Stimulated activated naive B cell treated with anti-CD40 and anti-IgM and Interleukin-4, amounts not matched to agents 10 μg/mL and 1 μg/mL and 100 μg/mL, for 72 hours (primary cell): ENCODE measurements around the gene IL24.

Experiments
- ATAC-seq, 2 donors: fragments of 150-1000 bp; cut with Tn5 transposase; replicated peaks; 2 replicates each; pipeline ENCODE4 v1.10.0; 2021; ENCODE audit warnings: moderate library complexity in 1 of 2
- DNase-seq: peaks from one replicate; pipeline ENCODE4 v3.0.0; 2021
- H3K27ac Mint-ChIP-seq: one replicate; pipeline ENCODE4 v1.8.0; 2022; ENCODE audit warnings: mild to moderate bottlenecking, mixed read lengths
- H3K27me3 Mint-ChIP-seq, 2 donors: one replicate each; pipeline ENCODE4 v1.8.0; 2022; ENCODE audit warnings: mixed read lengths in 2 of 2
- H3K36me3 Mint-ChIP-seq, 2 donors: one replicate each; pipeline ENCODE4 v1.8.0; 2022; ENCODE audit warnings: mixed read lengths in 2 of 2, mild to moderate bottlenecking in 1 of 2
- H3K4me1 Mint-ChIP-seq, 2 donors: one replicate each; pipeline ENCODE4 v1.8.0; 2022; ENCODE audit warnings: mixed read lengths in 2 of 2, mild to moderate bottlenecking in 1 of 2
- H3K4me3 Mint-ChIP-seq, 2 donors: one replicate each; pipeline ENCODE4 v1.8.0; 2022; ENCODE audit warnings: mild to moderate bottlenecking in 2 of 2, mixed read lengths in 2 of 2, moderate library complexity in 1 of 2
- H3K9me3 Mint-ChIP-seq, 2 donors: one replicate each; pipeline ENCODE4 v1.8.0; 2022; ENCODE audit warnings: mixed read lengths in 2 of 2, mild to moderate bottlenecking in 1 of 2

IL24 gene

DNA sequence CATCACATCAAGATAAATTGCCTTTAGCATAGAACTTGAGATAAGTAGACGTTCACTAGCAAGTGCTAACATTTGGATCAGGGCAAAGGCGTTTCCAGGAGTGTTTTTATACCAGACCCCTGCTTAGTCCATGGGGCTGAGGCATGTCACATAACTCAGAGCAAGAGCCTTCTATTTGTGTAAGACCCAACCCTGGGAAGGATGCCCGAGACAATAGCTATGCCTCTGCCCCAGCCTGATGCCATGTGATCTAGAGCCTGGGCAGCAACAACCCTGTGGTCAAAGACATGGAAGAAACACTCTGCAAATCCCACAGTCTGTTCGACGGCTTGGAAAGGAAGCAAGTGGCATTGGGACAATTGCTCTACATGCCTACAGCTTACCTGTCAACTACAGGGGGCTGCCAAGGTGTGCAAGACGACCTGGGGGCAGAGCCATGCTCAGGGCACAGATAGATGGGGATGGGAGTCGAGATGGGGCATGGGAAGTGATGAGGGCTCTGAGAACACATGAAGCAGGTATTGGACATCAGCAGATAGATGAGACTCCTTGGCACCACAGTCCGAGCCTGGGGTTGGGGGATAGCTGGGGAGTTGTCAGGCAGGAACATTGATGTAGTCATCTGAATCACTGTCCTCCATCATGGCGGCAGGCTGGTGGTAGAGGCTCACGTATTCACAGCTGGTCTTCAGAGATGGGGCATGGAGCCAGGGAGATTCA is 7.3 kb downstream of the IL24 start:
- Mint-ChIP-seq H3K4me3 (peak overlapping the region; percentile 49 to 56), H3K9me3 (no peaks in the 10 kb centered on the region), H3K36me3 (peaks cover 55 to 80% of the 10 kb centered on the region in 2 donors), H3K27ac (peak overlapping the region; percentile 88), H3K27me3 (no peaks in the 10 kb centered on the region), H3K4me1 (peaks cover 63 to 92% of the 10 kb centered on the region in 2 donors)
- DNase-seq (no peak), ATAC-seq (no peak)

GRCh38 chr1:206905295-206906164 is 8.3 kb downstream of the IL24 start:
- no peaks in the 10 kb centered on the region for H3K27me3 Mint-ChIP-seq
- ATAC-seq (peak; percentile 93 to 95), DNase-seq (peak; percentile 77)
- H3K4me1 Mint-ChIP-seq: peaks cover 66 to 92% of the 10 kb centered on the region in 2 donors
- H3K9me3 Mint-ChIP-seq: no peaks in the 10 kb centered on the region
- H3K27ac Mint-ChIP-seq: peak overlapping the region; percentile 88
- peak overlapping the region; percentile 49 to 53 for H3K4me3 Mint-ChIP-seq
- peaks cover 55 to 77% of the 10 kb centered on the region in 2 donors for H3K36me3 Mint-ChIP-seq

DNA sequence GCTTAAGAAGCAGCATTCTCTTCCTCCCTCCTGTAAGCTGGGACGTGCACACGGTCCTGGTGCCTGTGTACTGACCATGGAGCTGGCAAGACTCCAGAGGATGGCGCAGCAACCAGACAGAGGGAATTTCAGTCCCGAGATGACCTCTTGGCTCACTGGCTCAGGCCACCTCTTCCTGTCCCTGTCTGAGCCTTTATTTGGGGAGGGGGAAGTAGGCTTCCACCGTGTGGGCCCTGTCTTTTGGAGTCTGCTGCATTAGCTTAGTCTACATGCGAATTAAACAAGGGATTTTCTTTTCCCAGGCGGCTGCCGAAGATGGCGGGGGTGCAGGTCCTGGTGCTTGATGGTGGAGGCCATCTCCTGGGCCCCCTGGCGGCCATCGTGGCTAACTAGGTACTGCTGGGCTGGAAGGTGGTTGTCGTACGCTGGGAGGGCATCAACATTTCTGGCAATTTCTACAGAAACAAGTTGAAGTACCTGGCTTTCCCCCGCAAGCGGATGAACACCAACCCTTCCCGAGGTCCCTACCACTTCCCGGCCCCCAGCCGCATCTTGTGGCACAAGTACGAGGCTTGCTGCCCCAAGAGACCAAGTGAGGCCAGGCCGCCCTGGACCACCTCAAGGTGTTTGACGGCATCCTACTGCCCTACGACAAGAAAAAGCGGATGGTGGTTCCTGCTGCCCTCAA is 10.2 kb downstream of the IL24 start:
- DNase-seq (no peak), ATAC-seq (no peak)
- no peaks in the 10 kb centered on the region for H3K9me3 Mint-ChIP-seq
- peaks cover 71 to 94% of the 10 kb centered on the region in 2 donors for H3K4me1 Mint-ChIP-seq
- H3K36me3 Mint-ChIP-seq: peaks cover 61 to 79% of the 10 kb centered on the region in 2 donors
- H3K4me3 Mint-ChIP-seq: peak overlapping the region in 1 of 2 donors; percentile 36
- H3K27me3 Mint-ChIP-seq: no peaks in the 10 kb centered on the region
- peak overlapping the region; percentile 82 for H3K27ac Mint-ChIP-seq

DNA sequence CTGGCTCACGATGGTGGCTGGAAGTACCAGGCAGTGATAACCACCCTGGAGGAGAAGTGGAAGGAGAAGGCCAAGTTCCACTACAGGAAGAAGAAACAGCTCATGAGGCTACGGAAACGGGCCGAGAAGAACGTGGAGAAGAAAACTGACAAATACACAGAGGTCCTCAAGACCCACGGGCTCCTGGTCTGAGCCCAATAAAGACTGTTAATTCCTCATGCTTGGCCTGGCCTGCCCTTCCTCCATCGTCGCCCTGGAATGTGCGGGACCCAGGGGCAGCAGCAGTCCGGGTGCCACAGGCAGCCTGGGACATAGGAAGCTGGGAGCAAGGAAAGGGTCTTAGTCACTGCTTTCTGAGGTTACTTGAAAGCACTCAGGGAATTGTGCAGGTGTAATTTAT is 10.8 kb downstream of the IL24 start:
- H3K27ac Mint-ChIP-seq: peak overlapping the region; percentile 82
- DNase-seq (no peak), ATAC-seq (no peak)
- H3K4me1 Mint-ChIP-seq: peaks cover 71 to 94% of the 10 kb centered on the region in 2 donors
- peaks cover 61 to 79% of the 10 kb centered on the region in 2 donors for H3K36me3 Mint-ChIP-seq
- H3K4me3 Mint-ChIP-seq: peak overlapping the region; percentile 37 to 58
- no peaks in the 10 kb centered on the region for H3K27me3 Mint-ChIP-seq
- no peaks in the 10 kb centered on the region for H3K9me3 Mint-ChIP-seq

DNA sequence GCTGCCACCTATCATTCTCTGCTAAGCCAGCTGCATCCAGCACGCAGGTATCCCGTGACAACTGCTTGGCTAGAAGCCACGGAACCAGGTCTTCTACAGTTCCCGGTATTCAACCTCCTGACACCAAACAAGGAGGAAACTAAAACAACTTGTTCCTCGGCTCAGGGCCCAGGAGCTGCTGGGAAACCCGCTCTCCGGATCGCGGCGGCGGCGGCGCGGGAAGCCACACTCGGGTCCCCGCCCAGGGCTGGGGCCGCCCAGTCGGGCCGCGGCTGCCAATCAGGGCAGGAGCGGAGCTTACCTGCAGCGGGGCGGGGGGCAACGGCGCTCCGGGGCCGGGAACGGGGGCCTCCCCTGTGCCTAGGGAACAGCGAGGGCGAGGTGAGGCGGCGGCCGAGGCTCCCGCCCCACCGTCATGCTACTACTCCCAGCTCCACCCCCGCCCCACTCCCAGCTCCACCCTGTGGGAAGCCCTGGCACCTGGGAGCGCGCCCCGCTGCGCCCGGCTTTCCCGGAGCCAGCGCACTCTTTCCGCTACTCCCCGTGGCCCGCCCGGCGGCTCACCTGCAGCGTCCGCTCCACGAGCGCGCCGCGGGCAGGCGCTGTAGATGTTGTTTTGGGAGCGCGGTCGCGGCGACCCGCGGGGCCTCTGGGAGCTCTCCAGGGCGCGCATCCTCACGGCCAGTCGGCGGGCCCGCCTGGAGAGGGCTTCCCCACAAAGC is 12.1 kb downstream of the IL24 start:
- H3K27ac Mint-ChIP-seq: peak overlapping the region; percentile 86
- H3K4me1 Mint-ChIP-seq: peaks cover 78 to 94% of the 10 kb centered on the region in 2 donors

DNA sequence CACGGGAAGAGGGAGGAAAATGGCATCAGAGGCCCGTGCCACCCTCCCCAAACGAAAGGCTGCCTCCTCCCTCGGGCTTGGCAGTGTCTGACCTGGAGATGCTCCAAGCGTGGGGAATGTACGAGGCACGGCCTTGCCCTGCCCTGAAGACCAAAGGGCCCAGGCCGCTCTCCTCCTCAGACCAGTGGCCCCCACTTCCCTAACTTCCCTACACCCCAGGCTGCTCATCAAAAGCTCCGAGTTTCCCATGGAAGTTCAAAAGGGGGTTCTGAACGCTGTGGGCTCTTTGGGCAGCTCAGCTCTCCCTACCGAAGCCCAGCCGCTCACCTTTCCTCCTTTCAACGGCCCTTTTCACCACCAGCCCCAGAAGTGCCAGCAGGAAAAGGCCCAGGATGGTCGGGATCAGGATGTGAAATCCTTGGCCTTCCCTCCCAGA is 12.7 kb downstream of the IL24 start:
- ATAC-seq (no peak), DNase-seq (no peak)
- Mint-ChIP-seq H3K27ac (peak overlapping the region; percentile 52), H3K27me3 (no peaks in the 10 kb centered on the region), H3K36me3 (peaks cover 56 to 79% of the 10 kb centered on the region in 2 donors), H3K9me3 (no peaks in the 10 kb centered on the region), H3K4me3 (peak overlapping the region; percentile 64 to 76), H3K4me1 (peaks cover 78 to 94% of the 10 kb centered on the region in 2 donors)

More for the DNA sequence above, 12.1 kb downstream of the IL24 start:
- H3K36me3 Mint-ChIP-seq: peaks cover 56 to 79% of the 10 kb centered on the region in 2 donors
- H3K9me3 Mint-ChIP-seq: no peaks in the 10 kb centered on the region
- H3K27me3 Mint-ChIP-seq: no peaks in the 10 kb centered on the region
- no peak for DNase-seq
- ATAC-seq: peak; percentile 5 to 22
- H3K4me3 Mint-ChIP-seq: peak overlapping the region; percentile 64 to 76

DNA sequence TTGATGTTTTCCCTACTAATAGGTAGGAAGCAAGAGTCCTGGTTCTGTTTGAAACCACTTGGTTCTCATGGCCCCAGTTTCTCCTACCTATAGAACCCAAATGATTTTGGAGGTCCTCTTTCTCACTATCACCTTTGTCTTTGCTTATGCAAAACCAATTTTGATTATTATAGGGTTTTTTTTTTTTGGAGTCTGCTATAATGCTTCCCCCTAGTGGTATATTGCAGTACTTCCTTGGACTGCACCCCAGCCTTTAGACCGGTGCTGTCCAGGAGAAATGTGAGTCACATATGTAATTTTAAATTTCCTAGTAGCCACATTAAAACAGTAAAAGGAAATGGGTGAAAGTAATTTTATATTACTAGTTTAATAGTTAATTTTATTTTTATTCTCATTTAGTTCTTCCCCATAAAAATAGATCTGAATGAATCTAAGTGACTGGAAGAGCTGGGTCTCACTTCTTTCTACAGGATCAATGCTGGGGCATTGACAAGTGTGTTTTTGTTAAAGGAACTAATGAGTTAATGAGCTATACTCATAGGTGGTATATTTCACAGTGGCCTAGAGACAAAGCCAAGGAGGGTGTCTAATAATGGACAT is 13.9 kb downstream of the IL24 start:
- H3K36me3 Mint-ChIP-seq: peaks cover 60 to 79% of the 10 kb centered on the region in 2 donors
- ATAC-seq: peak; percentile 44 to 45
- H3K27me3 Mint-ChIP-seq: no peaks in the 10 kb centered on the region
- H3K27ac Mint-ChIP-seq: no peak overlapping the region
- H3K4me1 Mint-ChIP-seq: peaks cover 79 to 94% of the 10 kb centered on the region in 2 donors
- no peaks in the 10 kb centered on the region for H3K9me3 Mint-ChIP-seq
- no peak for DNase-seq
- H3K4me3 Mint-ChIP-seq: peak overlapping the region; percentile 14 to 16

DNA sequence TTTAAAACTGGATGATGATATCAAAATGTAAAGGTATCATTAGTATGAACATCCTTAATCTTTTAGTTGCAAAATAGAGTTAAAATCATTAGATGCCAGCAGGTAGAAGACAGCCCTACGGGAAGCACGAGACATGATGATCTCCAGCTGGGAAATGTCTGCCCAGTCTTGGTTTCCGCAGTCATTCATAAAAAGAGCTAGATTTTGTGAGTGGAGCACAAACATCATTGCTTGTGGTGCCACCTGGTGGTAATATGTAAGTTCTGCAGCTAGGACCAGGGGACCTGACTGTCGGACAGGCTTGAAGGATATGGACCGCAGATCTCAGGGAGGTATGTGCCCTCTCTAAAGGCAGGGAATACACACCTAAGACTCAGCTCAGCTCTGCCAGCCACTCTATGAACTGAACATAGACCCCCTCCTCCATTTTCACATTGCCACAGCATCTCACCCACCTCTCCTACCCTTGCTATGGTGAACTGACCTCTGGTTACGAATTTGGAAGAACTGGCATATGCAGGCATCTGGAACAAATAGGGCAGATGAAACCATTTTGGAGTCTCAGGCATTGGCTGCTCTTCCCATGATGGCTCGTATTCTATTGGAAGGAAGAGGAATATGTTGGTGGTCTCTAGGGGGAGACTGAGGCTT is 15.3 kb downstream of the IL24 start:
- H3K9me3 Mint-ChIP-seq: no peaks in the 10 kb centered on the region
- H3K4me3 Mint-ChIP-seq: peak overlapping the region; percentile 33 to 49
- H3K36me3 Mint-ChIP-seq: peaks cover 69 to 81% of the 10 kb centered on the region in 2 donors
- ATAC-seq: peak; percentile 56 to 58
- no peaks in the 10 kb centered on the region for H3K27me3 Mint-ChIP-seq
- peaks cover 83 to 94% of the 10 kb centered on the region in 2 donors for H3K4me1 Mint-ChIP-seq
- DNase-seq: peak; percentile 60
- H3K27ac Mint-ChIP-seq: peak overlapping the region; percentile 63

- H3K27me3 Mint-ChIP-seq: no peaks in the 10 kb centered on the region
- ATAC-seq (no peak), DNase-seq (no peak)
- peaks cover 83 to 94% of the 10 kb centered on the region in 2 donors for H3K4me1 Mint-ChIP-seq
- no peak overlapping the region for H3K4me3 Mint-ChIP-seq
- no peaks in the 10 kb centered on the region for H3K9me3 Mint-ChIP-seq
- H3K27ac Mint-ChIP-seq: peak overlapping the region; percentile 93
- H3K36me3 Mint-ChIP-seq: peaks cover 67 to 81% of the 10 kb centered on the region in 2 donors
Observed at GRCh38 chr1:206913766-206914537, 16.7 kb downstream of the IL24 start.

GRCh38 chr1:206915030-206915735 is 17.9 kb downstream of the IL24 start:
- peaks cover 82 to 88% of the 10 kb centered on the region in 2 donors for H3K4me1 Mint-ChIP-seq
- ATAC-seq: no peak
- no peak for DNase-seq
- H3K4me3 Mint-ChIP-seq: no peak overlapping the region
- H3K9me3 Mint-ChIP-seq: no peaks in the 10 kb centered on the region
- peak overlapping the region; percentile 93 for H3K27ac Mint-ChIP-seq
- no peaks in the 10 kb centered on the region for H3K27me3 Mint-ChIP-seq
- H3K36me3 Mint-ChIP-seq: peaks cover 71 to 86% of the 10 kb centered on the region in 2 donors

GRCh38 chr1:206916000-206916709 is 18.9 kb downstream of the IL24 start:
- H3K36me3 Mint-ChIP-seq: peaks cover 77 to 88% of the 10 kb centered on the region in 2 donors
- no peak overlapping the region for H3K4me3 Mint-ChIP-seq
- peak overlapping the region; percentile 93 for H3K27ac Mint-ChIP-seq
- H3K9me3 Mint-ChIP-seq: no peaks in the 10 kb centered on the region
- peak in 1 of 2 donors; percentile 11 for ATAC-seq
- no peak for DNase-seq
- H3K27me3 Mint-ChIP-seq: no peaks in the 10 kb centered on the region
- peaks cover 79 to 84% of the 10 kb centered on the region in 2 donors for H3K4me1 Mint-ChIP-seq
